COR-L47 (cell line): Measurements from ENCODE around the gene NT5DC2.
A peak's percentile ranks its signal among the peaks of the same experiment; 100 is the strongest.

Experiments
- DNase-seq: peaks from one replicate; lab custom pipeline; 2025; lab: John Stamatoyannopoulos, UW

NT5DC2 gene

GRCh38 chr3:52533623-52534280 lies at the start of gene NT5DC2:
Gene NT5DC2 (minus strand): TSS chr3:52533857. CDS start chr3:52533737, 120 bp downstream.
- DNase-seq = peak; percentile 57

- no peak for DNase-seq
Observed at GRCh38 chr3:52574056-52574965, 40.7 kb upstream of the NT5DC2 start.

DNA sequence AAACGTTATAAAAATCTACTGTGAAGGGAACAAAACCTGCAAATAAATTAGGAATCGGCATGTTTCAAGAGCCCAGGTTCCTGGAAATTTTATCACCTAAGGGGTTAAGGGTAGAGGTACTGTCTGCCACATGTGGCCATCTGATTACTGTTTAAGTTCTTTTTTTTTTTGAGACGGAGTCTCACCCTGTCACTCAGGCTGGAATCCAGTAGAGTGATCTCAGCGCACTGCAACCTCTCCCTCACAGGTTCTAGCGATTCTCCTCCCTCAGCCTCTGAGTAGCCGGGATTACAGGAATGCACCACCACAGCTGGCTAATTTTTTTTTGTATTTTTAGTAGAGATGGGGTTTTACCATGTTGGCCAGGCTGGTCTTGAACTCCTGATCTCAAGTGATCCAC lies 38.6 kb upstream of the NT5DC2 start:
- no peak for DNase-seq

GRCh38 chr3:52570076-52570475 lies 36.4 kb upstream of the NT5DC2 start:
- no peak for DNase-seq

DNA sequence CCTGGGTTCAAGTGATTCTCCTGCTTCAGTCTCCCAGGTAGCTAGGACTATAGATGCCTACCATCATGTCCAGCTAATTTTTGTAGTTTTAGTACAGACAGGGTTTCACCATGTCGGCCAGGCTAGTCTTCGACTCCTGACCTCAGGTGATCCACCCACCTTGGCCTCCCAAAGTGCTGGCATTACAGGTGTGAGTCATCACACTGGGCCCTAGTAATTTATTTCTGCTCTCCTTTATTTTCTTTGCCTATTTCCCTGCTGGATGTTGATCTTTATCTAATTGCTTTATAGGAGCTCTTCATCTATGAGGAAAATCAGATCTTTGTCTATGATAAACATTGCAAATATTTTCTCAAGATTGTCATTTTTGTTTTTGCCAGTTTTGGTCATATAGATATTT lies 34.4 kb upstream of the NT5DC2 start:
- DNase-seq = no peak

DNA sequence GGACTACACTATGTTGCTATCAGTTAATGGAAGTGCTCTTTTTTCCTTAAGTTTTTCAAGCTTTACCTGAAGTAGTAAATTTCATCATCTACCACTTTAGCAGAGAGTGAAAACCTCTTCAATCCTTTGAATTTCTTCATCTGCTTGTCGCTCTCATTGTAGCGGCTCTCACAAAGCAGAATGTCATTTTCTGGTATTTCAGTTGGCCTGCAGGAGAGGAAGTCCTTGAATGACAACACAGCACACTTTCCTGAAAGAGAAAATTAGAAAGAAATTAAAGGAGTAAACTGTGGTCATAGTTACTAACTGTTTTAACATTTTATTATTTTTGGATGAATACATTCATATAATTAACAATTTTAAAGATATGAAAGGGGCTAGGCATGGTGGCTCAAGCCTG lies 30.3 kb upstream of the NT5DC2 start:
- no peak for DNase-seq

GRCh38 chr3:52561028-52561747 lies 27.5 kb upstream of the NT5DC2 start:
- no peak for DNase-seq

DNA sequence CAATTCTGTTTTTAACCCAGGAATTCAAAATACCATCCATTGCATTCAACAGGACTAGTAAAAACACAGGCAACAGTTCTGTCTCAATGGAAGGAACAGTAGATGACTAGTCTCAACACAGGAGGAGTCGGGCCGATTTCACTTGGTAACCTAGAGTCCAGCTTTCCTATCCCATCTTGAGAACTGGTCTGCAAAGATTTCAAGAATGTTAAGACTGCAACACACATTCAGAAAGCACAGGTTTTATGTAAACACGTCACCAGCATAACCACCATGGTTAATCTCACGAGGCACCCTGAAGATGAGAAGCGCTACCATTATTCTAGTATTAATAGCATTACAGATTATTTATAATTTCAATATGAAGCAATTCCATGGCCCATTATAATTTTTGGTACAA lies 24.8 kb upstream of the NT5DC2 start:
- no peak for DNase-seq

DNA sequence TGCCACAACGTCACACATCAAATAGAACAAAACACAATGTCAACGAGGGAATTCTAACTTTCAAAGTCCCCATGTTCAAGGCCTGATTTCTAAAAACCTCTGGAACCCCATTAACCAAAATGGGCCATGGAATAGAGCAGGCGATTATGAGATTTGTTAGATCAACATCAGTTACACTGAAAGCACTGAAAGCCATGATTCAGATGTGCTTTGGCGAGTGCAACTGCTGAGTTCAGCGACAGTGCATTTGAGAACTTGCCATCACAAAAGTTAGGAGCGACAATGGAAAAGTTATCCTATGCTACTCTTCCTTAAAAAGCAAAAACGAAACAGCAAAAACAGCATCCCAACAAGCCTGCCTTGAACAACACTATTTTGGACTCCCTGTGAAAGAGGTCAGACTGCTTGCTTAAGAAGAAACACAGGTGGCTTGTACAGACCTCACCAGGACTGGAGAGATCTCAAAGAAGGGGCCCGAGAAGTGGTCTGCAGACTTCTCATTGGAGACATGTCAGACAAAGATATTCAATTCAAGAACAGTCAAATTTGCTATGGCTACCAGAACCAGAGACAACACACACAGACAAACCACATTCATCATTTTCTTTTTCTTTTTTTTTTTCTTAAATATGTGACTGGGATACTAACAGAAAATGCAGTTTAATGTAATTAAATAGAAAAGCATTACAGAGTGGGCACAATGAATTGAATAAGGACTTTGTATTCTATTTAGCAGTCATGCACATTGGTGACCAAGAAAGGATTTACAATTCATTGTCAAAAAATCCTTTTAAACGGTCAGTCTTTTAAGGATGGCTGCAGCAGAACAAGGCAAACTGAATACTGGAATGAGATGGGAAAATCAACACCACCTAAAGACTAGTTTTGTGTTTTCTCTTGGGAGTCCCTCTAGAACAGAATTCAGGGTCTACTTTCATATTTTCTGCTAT lies 23.6 kb upstream of the NT5DC2 start:
- no peak for DNase-seq

DNA sequence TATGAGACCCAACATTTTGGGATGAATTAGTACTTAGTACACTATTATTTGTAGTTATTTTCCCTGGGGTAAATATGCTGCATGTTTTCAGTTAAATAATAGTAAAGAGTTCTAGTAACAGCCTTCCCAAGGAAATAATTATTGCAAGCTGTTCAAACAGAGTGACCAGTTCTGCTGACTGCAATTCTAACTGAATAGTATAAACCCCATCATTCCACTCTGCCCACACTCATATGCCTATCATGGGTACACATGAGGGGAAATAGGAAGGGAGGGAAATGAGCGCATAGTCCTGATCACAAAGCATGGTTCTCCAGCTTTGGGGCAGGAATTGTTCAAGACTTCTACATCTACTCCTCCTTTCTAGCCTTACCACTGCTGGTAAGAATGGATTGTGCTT lies 21.4 kb upstream of the NT5DC2 start:
- DNase-seq = no peak

GRCh38 chr3:52554026-52554755 lies 20.5 kb upstream of the NT5DC2 start:
- DNase-seq = no peak

DNA sequence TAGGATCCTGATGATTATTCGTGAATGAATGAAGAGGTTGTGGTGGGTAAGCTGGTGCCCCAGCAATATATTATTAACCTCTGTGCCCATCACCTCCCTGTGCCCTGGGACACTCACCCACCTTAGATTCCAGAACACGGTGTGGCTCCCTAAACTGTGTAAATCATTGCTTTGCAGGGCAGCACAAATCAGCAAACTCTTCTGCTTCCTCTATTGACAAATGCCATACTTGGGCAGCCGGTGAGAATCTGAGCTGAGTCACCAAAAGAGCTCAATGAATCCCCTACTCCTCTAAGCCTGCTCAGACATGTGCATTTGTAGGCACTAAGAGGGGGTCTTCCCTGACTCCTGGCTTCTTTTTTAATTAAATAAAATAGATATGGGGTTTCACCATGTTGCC lies 18.4 kb upstream of the NT5DC2 start:
- no peak for DNase-seq

- no peak for DNase-seq
Observed at GRCh38 chr3:52551118-52551517, 17.5 kb upstream of the NT5DC2 start.

DNA sequence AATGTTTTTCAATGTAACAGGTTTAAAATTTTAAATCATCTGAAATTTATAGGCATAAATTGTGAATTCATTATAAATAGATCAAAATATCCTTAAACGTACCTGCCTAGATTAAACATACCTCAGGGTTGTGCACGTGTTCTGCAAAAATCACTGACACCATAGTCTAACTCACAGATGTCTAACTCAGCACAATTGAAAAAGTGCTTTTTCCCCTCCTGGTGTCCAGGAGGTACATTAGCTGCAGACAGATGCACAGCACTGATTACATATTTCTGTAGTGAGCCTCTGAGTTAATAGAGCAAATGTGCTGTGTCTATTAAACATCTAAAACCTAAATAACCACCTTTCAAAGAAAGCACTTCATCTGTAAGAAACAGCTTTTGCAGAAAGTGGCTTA lies 13.5 kb upstream of the NT5DC2 start:
- DNase-seq = no peak

- DNase-seq = no peak
Observed at GRCh38 chr3:52546111-52546901, 12.6 kb upstream of the NT5DC2 start.

DNA sequence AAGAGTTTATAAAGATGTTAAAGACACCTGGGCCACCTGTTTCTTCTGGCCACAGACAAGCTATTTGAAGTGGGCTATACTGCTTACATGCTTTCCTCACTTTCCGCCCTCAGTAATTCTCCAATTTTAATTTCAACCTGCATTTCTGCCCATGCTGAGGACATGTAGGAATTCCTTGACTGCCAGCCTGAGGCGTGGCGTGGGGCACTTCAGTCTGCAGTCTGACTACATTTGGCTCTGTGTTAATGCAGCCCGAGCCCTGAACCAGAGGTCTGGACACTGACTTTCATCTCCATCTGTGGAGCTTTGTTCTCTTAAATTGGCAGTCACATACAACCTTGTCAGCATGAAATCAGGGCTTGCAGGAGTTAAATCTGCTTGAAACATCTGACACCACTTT lies 11.3 kb upstream of the NT5DC2 start:
- no peak for DNase-seq

DNA sequence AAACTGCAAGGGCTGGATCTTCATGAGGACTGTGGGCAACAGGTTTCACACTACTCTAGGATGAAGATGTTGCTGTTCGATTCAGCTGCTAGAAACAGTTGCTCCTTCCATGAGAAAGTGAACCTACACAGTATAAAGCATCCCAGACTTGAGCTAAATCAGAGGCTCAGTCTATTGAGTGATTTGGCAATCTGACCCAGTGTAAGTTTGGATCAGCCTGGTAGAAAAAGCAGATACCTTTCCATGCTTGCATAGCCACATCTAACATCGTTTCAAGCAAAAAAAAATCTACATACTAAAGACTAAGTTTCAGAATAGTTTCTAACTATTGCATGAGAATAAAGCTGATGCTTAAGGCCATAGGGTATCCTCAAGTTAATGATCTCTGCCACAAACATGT lies 7.4 kb upstream of the NT5DC2 start:
- DNase-seq = no peak

DNA sequence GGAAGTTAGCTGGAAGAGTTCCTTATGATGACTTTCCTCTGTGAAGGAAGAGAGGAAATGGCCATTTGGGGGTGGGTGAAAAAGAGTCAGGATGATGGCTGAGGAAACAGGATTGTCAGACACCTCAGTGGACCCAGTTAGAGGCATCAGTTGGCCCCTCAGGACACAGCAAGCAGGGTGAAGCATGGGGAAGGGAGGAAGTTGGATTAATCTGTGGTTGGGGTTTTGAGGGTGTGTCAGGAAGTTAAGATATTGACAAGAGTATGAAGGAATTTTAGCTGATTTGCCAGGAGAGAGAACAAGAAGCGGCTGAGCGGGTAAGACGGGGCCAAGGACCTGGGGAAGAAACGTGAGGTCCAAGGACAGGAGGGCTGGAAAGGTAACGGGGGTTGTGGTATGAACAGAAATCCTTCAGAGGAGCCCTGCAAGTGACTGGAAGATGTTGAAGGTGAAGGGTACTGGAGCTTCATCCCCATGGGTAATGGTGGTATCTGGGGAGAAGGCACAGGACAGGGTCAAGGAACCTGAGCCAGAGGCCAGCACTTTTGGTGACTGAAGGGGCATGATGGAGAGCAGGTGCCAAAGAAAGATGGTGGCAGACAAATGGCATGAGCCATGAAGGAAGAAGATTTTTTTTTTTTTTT lies 5.5 kb upstream of the NT5DC2 start:
- DNase-seq = no peak

DNA sequence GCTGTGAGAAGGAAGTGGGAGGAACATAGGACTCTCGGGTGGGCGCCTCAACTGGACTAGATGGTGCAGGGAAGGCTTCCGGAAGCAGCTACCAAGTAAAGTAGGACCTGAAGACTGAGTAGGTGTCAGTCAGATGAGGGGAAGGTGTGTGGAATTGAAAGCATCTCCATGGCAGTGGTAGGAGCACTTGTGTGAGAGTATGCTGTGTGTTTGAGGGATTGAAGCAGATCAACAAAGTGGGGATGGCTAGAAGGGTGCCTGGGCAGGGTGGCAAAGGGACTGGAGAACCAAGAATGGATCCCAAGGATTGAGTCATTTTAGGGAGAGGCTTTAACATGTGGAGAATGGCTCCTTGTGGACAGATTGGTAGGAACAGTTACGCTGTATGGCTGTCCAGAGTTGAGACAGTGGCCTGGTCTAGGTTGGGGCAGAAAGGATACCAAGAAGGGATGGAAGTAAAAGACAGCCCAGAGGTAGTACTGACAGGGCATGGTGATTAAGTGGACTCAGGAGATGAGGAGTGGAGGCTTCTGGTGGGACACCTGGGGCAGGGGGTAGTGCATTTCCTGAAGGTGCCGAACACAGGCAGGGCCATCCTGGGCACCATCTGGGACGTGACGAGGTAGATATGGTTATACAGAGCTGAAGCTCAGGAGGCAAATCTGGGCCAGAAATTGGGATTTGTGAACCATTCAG lies 4.2 kb upstream of the NT5DC2 start:
- no peak for DNase-seq
